NCI-H82 (cell line): ENCODE data around the gene MYO16.
A peak's percentile ranks its signal among the peaks of the same experiment; 100 is the strongest.

Experiments
- DNase-seq: peaks from one replicate; lab custom pipeline; 2025; lab: John Stamatoyannopoulos, UW

MYO16 gene

DNA sequence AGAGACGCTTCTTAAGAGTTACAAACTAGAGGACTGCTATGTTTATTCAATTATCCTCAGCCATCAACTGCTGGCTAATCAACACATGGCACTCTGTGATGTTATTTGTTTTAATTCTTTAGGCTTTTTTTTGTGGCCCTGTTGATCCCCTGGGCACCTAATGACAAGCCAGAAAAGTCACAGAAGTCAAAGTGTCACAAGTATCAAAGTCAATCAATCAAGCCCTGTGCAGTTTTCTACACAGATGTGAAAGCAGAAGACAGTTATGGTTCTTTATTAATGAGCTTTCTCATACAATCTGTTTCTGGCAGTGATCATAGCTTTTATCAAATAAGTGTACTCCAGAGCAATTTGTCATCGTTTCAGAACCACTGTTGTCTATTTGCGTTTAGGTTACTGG lies 34.3 kb downstream of the MYO16 start:
- no peak for DNase-seq

DNA sequence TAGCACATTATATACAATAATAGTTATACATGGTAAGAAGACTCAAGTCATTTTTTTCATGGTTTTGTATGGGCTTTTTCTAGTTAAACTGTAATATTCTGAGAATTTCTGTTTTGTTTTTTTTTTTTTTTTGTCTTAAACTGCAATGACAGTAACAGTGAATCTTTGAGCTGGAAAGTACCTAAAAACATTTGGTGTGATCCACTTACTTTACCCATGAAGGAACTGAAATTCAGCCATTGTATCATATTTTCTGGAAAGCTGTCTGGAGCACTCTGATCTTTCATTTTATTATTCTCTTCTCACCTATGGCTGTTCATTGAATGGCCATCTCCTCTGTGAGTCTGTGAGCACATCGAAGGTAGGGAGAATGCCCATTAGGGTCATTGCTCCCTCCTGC lies 37.8 kb downstream of the MYO16 start:
- DNase-seq: no peak

DNA sequence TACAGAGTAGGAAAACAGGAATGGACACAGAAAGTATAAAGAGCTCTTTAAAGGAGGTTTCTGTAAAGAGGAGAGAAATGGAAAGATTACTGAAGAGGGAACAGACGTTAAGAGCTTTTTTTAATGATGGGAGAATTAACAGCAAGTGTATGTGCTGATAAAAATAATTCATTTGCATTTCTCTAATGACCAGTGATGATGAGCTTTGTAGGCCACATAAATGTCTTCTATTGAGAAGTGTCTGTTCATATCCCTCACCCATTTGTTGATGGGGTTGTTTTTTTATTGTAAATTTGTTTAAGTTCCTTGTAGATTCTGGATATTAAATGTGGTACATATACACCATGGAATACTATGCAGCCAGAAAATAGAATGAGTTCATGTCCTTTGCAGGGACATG lies 40.0 kb downstream of the MYO16 start:
- no peak for DNase-seq

DNA sequence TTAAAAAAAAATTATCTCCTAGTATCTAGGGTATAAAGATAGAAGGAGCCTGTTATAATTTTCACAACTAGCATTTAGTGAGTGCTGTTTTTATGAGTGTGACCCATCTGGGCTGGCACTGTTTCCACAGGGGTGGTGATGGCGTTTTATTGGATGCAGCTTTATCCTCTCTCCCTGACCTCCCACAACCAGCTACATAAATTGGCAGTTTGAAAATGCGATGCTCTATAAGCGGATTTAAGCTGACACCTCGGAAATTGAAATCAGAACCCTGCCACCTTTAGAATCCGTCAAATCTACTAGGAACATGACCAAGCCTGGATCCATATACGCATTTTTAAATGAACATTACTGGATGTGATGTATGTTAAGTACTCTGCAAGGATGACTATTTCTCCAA lies 44.9 kb downstream of the MYO16 start:
- DNase-seq: no peak

DNA sequence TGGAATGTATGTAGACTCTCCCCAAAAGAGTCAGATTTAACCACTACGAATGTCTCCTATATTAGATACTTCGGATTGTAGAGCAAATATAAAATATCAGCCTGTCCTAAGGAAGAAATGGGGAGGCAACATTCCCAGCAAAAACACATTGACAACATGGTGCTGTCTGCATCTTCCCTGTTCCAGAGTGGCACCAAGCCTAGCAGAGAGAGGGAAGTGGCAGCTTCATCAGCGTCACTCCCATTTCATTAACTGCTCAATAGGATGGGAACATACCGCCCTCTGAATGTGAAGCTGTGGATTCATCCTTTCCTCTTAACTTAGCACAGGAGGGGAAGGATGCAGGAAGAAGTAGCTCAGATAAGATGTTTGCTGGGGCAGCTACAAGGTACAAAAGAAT lies 45.4 kb downstream of the MYO16 start:
- DNase-seq: no peak

DNA sequence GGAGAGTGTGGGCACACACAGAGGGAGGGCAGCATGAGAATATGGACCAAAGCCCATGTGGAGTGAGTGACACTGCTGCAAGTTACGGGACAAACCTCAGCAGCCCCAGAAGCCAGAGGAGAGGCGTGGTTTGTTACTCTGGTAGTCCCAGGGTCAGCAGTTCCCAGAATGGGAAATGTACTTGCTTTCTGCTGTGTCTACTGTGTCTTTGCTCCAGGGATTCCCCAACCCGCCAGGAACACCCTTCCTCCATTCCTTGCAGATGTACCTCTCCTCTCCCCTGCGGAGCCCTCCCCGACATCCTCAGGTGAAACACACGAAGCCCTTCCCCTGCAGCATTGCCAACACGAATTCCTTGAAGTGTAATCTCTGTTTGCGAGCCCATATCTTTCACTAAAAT lies 47.2 kb downstream of the MYO16 start:
- no peak for DNase-seq

DNA sequence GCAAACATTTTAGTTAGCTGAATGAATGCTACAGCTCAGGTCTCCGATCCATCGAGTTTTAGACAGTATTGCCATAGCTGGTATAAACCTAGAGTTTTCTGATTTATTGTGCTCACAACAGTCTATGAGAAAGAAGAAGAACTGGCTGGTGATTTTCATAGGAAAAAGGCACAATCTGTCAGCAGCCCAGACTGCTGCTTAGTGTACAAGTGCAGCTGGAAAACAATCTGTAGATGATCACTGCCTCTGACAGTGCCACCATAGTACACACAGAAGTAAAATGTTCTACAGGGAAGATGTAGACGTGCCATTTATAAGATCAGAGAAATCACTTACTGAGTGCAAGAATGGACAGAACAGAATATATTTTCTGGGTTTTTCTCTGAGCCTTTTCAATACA lies 48.4 kb downstream of the MYO16 start:
- no peak for DNase-seq

DNA sequence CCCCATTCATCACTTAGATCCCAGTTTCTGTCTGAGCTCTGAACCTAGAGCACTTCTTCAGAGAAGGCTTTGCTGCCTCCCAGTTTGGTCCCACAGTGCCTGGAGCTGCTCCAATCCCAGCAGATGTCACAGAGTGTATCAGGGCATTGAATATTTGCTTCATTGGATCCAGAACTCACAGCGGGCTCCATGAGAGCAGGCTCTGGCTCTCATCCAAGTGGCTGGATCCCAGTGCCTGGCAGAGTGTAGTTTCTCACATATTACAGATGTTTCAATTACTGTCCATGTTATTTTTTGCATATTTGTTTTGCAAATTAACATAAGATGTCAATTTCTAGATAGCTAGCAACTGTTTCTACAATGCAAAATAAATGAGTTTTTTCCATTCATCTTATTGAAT lies 50.6 kb downstream of the MYO16 start:
- DNase-seq: no peak

DNA sequence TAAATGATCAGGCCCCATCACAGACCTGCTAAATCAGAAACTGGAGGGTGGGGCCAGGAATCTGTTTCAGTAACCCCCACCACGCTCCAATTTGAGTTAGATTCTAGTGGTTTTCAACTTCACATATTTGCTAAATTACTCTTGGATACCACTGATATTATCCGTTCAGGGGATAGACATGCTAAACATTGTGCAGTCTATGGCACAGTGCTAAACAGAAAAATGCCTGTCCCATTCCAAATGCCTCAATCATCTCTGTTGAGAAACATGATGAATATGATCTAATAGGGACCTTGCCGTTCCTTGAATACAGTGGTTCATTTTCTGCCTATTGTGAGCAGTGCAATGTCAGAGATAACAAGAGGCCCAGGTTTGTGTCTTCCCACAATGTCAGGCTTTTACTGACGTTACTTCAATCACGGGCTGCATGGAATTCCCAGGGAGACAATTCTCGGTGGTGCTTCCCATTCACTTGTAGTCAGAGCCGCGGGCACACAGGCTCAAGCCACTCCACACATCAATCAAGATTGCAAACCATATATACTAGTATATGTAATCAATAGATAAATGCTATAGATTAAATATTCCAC lies 52.7 kb downstream of the MYO16 start:
- no peak for DNase-seq

DNA sequence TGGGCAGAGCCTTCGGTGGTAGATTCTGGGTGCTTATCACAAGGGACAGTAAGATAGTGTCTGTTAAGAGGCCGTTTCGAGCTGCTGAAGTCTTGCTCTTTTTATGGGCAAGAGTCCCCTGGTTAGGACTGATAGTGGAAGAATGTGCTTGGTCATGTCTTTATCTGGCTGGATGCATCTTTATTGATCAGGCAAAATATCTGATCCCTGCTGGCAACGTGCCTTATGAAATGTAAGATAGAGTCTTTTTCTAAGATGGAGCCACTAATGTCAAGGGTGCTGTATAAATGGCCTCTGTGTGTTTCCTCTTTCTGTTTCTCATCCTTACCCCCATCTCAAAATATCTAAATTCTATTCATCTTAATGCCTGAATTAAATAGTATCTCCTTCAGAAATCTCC lies 53.3 kb downstream of the MYO16 start:
- DNase-seq: no peak

DNA sequence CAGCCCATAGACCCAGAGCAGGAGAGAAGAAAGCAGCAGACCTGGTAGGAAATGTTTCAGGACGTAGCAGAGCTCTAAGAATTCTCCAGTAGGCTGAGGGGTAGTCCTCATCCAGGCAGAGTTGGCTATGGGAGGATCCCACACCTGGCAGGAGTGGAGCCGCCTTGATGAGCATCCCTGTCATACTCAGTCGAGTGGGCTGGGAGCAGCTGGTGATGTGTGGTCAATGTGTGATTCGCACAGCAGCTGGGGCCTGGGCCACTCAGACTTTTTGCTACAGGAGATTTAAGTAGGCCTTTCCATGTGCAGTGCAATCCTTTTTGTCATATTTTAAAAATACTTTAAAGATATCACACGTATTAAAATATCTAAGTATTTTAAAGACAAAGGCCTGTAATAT lies 56.6 kb downstream of the MYO16 start:
- no peak for DNase-seq

DNA sequence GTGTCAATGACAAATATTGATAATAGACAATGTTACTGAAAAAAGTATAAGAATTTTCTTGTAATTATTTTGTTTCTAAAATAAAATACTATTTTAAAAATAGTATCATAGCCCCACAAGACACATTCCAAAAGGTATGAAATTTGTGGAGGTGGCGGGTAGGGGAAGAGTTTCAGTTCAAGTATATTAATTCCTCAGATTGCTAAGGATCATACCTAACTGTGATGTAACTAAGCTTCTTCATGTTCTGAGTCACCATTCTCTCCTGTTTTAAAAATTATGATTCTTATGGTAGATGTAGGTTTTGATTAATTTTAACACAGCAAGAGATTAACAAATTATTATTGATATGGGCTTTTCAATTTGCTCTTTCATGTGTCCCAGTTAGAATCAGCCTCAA lies 61.3 kb downstream of the MYO16 start:
- no peak for DNase-seq

DNA sequence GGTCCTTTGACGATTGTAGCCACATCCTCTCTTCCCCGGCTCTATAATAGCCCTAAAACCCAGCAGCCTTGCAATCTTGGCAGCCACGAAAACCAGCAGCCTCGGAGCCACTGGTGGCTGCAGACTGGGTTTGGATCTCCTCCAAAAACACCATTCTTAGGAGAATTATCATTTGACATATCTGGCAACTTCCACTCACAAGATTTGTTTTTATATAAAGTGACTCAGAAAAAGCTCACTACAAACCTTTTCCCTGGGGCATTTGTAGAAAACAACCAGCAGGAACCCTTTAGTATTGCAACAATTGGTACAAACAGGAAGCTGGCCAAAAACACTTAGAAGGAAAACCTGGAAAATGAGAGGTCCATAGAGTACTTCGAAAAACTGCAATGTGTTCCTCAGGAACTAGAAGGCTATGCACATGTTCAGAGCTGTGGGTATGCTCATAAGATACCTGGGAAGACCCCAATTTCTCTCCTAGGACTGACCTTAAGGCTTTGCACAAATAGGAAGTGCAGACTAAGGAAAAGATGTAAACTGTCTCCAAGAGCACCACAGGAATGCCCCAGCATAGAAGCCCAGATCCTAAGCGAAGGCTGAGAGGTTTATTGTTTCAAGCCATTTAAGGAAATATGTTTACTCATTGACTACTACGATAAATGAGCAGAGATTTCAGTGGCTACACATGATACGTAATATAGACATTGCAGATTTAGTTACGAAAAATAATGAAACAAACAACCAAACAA lies 71.2 kb downstream of the MYO16 start:
- DNase-seq: no peak

DNA sequence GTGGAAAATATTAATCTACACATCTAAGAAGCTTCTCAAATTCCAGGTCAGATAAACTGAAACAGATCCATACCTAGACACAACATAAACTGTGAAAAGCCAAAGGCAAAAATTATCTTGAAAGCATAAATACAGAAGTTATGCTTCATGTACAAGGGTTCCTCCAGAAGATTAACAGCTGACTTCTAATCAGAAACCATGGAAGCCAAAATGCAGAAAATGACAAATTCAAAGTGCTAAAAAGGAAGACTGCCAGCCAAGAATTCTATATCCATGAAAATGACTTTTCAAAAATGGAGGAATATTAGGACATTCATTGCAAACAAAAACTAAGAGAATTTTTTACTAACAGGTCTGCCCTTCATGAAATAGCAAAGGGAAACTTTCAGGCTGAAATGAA lies 72.8 kb downstream of the MYO16 start:
- no peak for DNase-seq

DNA sequence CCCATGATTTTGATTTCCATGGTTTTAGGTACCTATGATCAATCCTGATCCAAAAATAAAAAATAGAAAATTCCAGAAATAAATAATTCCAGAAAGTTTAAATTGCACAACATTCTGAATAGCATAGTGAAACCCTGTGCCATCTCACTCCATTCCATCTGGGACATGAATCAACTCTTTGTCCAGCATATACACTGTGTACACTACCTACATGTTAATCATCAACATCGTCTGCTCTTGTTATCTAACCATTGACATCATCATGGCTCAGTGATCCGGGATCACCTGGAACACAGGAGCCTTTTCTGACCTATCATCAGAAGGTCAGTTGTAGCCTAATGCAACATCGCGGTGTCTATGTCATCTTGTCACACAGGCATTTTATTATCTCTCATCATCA lies 75.6 kb downstream of the MYO16 start:
- DNase-seq: no peak

DNA sequence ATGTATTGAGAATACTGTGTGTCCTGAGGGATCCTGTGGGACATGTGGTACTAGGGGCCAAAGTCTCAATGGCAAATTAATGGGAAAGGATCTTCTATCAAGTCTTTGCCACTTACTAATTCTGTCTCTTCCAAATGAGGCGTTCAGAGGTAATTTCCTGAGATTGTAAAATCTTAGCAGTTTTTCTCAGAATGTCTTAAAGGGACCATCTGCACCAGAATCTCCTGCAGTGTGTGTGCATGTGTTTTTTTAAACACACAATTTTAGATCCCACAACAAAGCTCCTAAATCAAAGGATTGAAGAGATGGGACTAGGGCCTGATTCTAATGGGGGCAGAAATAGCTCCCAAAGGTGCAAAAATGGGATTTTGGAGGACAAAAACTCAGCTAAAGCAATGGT lies 78.2 kb downstream of the MYO16 start:
- no peak for DNase-seq

DNA sequence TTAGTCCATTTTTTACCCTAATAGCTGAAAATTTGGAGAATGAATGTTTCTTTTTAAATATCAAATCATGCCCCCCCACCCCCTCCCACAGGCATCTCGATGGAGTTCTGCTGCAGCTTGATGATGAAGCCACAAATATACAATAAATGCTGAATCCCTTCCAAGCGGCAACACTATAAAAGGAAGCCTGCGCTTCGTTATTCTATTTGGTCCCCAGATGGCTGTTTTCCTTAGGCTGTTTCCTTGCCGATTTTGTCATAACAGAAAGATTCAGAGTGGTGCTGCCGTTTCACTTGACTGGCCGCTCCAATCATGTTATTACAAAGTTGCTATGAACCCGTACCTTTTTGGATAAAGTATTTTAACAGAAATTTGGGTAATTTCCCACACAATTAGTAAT lies 79.5 kb downstream of the MYO16 start:
- no peak for DNase-seq

DNA sequence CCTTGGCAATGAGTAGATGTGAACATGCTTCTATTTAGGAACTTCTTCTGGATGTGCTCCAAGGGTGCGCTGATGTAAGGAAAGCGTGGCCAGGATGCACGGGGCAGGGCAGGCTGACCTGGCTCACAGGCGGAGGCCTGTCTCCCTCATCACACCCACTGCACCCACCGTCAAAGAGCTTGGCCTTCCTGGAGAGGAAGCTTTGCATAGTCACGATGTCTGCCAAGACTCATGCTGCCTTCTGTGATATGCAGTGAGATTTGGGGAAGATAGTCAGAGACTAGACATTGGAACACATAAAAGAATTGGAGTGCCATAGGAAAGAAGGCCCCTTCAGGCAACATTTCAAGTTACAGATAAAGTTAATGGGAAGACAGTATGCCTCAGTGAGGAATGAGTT lies 82.0 kb downstream of the MYO16 start:
- no peak for DNase-seq

DNA sequence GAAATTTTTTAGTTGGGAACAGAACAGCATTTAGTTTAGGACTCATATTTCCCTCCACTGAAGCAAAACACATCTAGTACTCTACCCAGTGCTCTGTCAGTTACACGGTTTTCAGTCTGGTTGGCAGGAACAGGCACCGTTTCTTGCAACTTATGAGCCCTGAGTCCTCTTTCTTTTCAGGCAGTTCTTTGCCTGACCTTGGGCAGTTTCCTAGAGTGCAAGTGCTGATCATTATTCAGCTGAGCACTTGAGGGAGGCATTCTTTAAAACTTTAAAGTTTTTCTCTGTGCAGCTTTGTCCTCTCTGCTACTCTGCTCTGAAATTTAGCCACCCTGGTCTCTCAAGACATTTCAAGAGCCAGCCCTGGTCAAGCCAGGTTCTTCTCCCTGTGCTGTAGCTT lies 96.1 kb downstream of the MYO16 start:
- no peak for DNase-seq

DNA sequence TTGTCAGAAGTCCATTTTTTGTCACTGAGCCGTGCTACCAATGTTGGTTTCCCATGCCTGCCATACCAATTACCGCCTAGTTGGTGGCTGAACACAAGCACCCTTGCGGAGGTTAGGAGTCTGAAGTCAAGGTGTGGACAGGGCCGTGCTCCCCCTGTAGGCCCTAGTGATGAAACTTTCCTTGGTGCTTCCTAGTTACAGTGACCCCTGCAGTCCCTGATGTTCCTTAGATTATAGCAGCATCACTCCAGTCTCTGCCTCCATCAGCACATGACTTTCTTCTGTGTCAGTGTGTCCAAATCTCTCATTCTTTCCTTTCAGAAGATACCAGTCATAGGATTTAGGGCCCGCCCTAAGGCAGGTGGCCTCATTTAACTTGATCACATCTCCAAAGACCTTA lies 99.0 kb downstream of the MYO16 start:
- peak; percentile 70 for DNase-seq

DNA sequence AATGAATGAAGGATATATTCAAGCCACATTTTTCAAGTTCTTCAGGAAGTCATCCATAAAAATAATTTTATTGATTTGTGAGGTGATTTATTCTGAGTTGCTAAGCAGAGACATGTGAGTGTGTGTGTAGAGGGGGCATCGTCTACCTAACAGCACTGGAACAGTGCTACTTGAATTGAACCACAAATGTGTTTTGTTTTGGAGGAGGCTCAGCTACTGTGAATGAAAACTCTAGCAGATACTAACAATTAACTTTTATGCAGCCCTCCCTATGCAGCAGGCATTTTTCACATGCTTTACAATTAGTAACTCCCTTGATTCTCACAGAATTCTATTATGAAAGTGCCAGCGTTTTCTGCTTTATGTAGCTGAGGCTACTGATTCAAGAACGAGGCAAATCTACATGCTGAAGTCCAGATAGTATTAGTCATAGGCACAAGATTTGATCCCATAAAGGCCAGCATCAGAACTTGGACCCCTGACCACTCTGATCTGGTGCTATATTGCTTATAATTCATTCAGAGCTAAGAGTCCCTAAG lies 103.7 kb downstream of the MYO16 start:
- DNase-seq: no peak

DNA sequence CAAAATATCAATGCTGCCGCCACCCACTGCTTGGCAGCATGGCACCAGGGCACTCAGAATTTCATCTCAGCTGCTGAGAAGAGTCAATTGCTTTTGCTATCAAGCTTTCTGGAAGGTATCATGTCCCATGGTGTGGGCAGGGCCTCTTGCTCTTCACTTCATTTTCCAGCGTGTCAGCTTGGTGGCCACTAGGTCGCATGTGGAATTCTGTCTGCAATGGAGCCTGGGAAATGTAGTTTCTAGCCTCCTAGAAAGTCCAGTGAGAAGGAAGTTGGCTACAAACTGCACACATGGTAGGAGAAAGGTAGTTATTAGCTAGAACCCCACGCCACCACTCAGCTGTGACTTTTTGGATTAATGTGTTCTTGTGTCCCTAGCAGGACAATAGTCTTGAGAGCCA lies 105.3 kb downstream of the MYO16 start:
- peak; percentile 59 for DNase-seq

DNA sequence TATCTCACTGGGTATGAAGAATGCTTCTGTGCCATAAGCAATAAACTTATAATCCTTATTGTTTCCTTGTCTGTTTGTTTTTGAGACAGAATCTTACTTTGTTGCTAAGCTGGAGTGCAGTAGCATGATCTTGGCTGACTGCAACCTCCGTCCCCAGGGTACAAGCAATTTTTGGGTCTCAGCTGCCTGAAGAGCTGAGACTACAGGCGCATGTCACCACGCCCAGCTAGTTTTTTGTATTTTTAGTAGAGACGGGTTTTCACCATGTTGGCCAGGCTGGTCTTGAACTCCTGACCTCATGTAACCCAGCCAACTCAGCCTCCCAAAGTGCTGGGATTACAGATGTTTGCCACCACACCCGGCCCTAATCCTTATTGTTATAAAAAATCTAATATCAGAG lies 112.5 kb downstream of the MYO16 start:
- DNase-seq: no peak
